ENCODE results near the gene OR5K4. TPM values are rescaled to one million over a fixed set of nuclear protein-coding genes. Genes with fewer than 3 reads are reported as not detected.

The OR5K4 gene
- total RNA-seq, 4 donors from 2014 or later: not detected

DNA sequence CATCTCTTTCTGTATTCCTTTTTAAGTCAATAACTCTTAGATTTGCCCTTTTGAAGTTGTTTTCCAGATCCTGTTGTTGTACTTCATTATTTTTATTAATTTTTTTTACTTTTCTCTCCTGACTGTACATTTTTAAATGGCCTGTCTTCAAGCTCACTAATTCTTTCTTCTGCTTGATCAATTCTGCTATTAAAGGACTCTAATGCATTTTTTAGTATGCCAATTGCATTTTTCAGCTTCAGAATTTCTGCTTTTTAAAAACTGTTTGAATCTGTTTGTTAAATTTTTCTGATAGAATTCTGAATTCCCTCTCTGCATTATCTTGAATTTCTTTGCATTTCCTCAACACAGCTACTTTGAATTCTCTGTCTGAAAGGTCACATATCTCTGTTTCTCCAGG is 5.6 kb downstream of the OR5K4 start:
- no peaks in the 10 kb centered on the region for H3K4me1 ChIP-seq
- no peak for TF ChIP-seq POLR2A (IDR thresholded peaks at IDR 0.05)
- TF ChIP-seq, protein P1, sequence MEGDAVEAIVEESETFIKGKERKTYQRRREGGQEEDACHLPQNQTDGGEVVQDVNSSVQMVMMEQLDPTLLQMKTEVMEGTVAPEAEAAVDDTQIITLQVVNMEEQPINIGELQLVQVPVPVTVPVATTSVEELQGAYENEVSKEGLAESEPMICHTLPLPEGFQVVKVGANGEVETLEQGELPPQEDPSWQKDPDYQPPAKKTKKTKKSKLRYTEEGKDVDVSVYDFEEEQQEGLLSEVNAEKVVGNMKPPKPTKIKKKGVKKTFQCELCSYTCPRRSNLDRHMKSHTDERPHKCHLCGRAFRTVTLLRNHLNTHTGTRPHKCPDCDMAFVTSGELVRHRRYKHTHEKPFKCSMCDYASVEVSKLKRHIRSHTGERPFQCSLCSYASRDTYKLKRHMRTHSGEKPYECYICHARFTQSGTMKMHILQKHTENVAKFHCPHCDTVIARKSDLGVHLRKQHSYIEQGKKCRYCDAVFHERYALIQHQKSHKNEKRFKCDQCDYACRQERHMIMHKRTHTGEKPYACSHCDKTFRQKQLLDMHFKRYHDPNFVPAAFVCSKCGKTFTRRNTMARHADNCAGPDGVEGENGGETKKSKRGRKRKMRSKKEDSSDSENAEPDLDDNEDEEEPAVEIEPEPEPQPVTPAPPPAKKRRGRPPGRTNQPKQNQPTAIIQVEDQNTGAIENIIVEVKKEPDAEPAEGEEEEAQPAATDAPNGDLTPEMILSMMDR (IDR thresholded peaks at IDR 0.05): no peak
- no peak for TF ChIP-seq EP300 (IDR thresholded peaks at IDR 0.05)
- H3K36me3 ChIP-seq: no peaks in the 10 kb centered on the region
- DNase-seq (ENCODE audit: low spot score in 2 of 2): no peak
- no peaks in the 10 kb centered on the region for H3K27me3 ChIP-seq
- H3K9me3 ChIP-seq: peaks cover 0 to 23% (median 0%) of the 10 kb centered on the region in 4 donors
- no peak overlapping the region for H3K27ac ChIP-seq
- H3K4me3 ChIP-seq: no peak overlapping the region

DNA sequence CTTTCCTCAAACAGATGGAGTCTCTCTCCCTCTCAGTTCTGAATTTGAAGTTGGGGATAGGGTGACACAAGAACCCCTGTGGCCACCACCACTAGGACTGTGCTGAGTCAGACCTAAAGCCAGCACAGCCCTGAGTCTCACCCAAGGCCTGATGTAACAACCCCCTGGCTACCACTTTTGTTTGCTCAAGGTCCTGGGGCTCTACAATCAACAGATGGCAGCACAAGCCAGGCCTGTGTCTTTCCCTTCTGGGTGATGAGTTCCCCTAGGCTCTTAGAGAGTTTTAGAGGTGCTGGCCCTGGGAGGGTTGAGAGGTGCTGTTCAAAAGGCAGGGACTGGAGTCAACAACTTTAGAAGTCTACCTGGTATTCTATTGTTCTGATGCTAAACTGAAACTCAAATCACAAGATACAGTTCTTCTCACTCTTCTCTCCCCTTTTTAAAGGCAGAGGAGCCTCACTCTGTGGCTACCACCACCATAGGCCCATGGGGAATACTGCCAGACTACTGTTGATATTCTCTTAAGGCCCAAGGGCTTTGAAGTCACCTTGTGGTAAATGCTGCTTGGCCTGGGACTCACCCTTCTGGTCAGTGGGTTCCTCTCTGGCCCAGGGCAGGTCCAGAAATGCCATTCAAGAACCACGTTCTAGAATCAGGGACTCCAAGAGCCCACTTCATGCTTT is 6.5 kb downstream of the OR5K4 start:
- DNase-seq (ENCODE audit: low spot score in 2 of 2): no peak
- TF ChIP-seq EP300 (IDR thresholded peaks at IDR 0.05) (no peak), POLR2A (IDR thresholded peaks at IDR 0.05) (no peak)
- TF ChIP-seq, protein P1 (IDR thresholded peaks at IDR 0.05): no peak

DNA sequence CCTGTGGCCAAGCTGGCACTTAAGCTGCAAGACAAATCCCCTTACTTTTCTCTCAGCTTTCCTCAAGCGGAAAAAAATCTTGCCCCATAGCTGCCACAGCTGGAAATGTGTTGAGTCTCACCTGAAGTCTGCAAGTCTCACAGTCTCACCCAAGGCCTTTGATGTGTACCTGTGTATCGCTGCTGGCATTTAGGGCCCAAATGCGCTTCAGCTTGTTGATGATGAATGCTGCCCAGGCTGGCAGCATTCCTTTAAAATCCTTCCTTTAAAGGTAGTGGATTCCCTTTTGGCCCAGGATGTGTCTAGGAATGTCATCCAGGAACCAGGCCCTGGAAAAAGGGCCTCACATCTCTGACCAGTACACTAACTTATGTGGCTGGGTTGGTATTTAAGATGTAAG is 7.0 kb downstream of the OR5K4 start:
- H3K9me3 ChIP-seq: peaks cover 0 to 23% (median 3%) of the 10 kb centered on the region in 4 donors
- no peak overlapping the region for H3K27ac ChIP-seq
- no peak for DNase-seq (ENCODE audit: low spot score in 2 of 2)
- TF ChIP-seq EP300 (IDR thresholded peaks at IDR 0.05) (no peak), POLR2A (IDR thresholded peaks at IDR 0.05) (no peak)
- TF ChIP-seq, protein P1 (IDR thresholded peaks at IDR 0.05): no peak
- 95 to 97% methylated on average over 3 of the region's 3 CpGs for WGBS, 2 donors
- H3K4me3 ChIP-seq: no peak overlapping the region
- H3K36me3 ChIP-seq: no peaks in the 10 kb centered on the region
- H3K4me1 ChIP-seq: no peaks in the 10 kb centered on the region
- no peaks in the 10 kb centered on the region for H3K27me3 ChIP-seq

More for the DNA sequence above, 6.5 kb downstream of the OR5K4 start:
- H3K36me3 ChIP-seq: no peaks in the 10 kb centered on the region
- H3K27ac ChIP-seq: no peak overlapping the region
- WGBS, 2 donors: 75 to 79% methylated on average over 1 of the region's 1 CpG
- no peaks in the 10 kb centered on the region for H3K4me1 ChIP-seq
- peaks cover 0 to 23% (median 2%) of the 10 kb centered on the region in 4 donors for H3K9me3 ChIP-seq
- no peak overlapping the region for H3K4me3 ChIP-seq
- no peaks in the 10 kb centered on the region for H3K27me3 ChIP-seq

GRCh38 chr3:98361289-98361688 is 7.6 kb downstream of the OR5K4 start:
- Histone ChIP-seq H3K27ac (no peak overlapping the region), H3K27me3 (no peaks in the 10 kb centered on the region), H3K36me3 (no peaks in the 10 kb centered on the region), H3K4me3 (no peak overlapping the region), H3K9me3 (peaks cover 0 to 23% (median 3%) of the 10 kb centered on the region in 4 donors), H3K4me1 (no peaks in the 10 kb centered on the region)
- DNase-seq (ENCODE audit: low spot score in 2 of 2): no peak
- TF ChIP-seq EP300 (IDR thresholded peaks at IDR 0.05): no peak
- no peak for TF ChIP-seq POLR2A (IDR thresholded peaks at IDR 0.05)
- TF ChIP-seq, protein P1 (IDR thresholded peaks at IDR 0.05): no peak
- WGBS, 2 donors: 42 to 58% methylated on average over 2 of the region's 2 CpGs

DNA sequence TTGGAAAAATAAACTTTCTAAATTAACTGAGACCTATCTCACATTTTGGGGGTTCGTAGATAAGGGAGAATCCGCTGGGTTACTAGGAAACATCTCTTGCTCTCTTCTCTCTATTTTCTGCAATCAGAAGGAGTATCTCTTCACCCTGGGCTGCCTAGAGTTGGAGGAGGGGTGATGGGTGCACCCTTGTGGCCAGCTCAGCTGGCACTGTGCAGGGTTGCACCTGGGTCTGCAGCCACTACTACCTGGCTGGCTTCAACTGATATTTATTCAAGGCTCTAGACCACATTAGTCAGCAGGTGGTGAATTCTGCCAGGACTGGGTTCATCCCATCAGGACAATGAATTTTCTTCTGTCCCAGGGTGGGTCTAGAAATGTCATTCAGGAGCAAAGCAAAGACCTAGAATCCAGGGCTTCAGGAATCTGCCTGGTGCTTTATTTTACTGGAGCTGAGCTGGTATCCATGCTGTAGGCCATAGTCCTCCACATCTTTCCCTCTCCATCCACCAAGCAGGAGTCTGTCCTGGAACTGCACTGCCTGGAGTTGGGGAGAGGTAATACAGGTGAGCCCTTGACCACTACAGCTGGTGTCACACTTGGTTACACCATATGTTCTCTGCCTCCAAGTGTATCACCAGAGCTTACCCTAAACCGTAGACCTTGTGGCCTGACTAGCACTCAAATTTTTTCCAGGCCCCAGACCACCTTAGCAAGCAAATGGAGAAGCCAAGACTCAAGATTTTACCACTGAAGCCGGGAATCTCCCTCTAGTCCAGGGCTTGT is 14.0 kb downstream of the OR5K4 start:
- Histone ChIP-seq H3K4me3 (no peak overlapping the region), H3K36me3 (no peaks in the 10 kb centered on the region), H3K9me3 (peaks cover 0 to 6% (median 0%) of the 10 kb centered on the region in 4 donors), H3K27ac (no peak overlapping the region), H3K27me3 (no peaks in the 10 kb centered on the region), H3K4me1 (no peaks in the 10 kb centered on the region)
- TF ChIP-seq, protein P1 (IDR thresholded peaks at IDR 0.05): no peak
- TF ChIP-seq EP300 (IDR thresholded peaks at IDR 0.05) (no peak), POLR2A (IDR thresholded peaks at IDR 0.05) (no peak)
- WGBS, 2 donors: 77 to 88% methylated on average over 4 of the region's 4 CpGs
- no peak for DNase-seq (ENCODE audit: low spot score in 2 of 2)
